Endodermal cell (in vitro differentiated cells): ENCODE measurements around the gene TRPM5. TPM values are rescaled to one million over a fixed set of nuclear protein-coding genes. Genes with fewer than 3 reads are reported as not detected.

ENCODE experiments used
- DNase-seq: peaks from one replicate; pipeline ENCODE4 v3.0.0-alpha.2; 2017
- H3K27ac ChIP-seq: 2 replicates; pipeline ENCODE4 v1.5.1; 2013; ENCODE audit warnings: mild to moderate bottlenecking, low read depth, low read length, moderate library complexity
- H3K27me3 ChIP-seq: 2 replicates; pipeline ENCODE4 v1.6.1; 2013; ENCODE audit warnings: mild to moderate bottlenecking, low read length, moderate library complexity; ENCODE audit not compliant: insufficient read depth, control insufficient read depth, poor library complexity, severe bottlenecking
- H3K36me3 ChIP-seq: 2 replicates; pipeline ENCODE4 v1.7.0; 2013; ENCODE audit warnings: mild to moderate bottlenecking, low read length, moderate library complexity; ENCODE audit not compliant: control insufficient read depth, insufficient read depth
- H3K4me1 ChIP-seq: one replicate; pipeline ENCODE4 v1.7.0; 2013; ENCODE audit warnings: low read length; ENCODE audit not compliant: control insufficient read depth, insufficient read depth
- H3K4me3 ChIP-seq: 2 replicates; pipeline ENCODE4 v1.5.1; 2013; ENCODE audit warnings: mild to moderate bottlenecking, low read length, moderate library complexity
- H3K9ac ChIP-seq: 2 replicates; pipeline ENCODE4 v1.6.1; 2013; ENCODE audit warnings: mild to moderate bottlenecking, low read length, moderate library complexity; ENCODE audit not compliant: poor library complexity, severe bottlenecking; ENCODE audit errors: extremely low read depth
- H3K9me3 ChIP-seq: 2 replicates; pipeline ENCODE4 v1.6.1; 2013; ENCODE audit warnings: mild to moderate bottlenecking, low read length, moderate library complexity; ENCODE audit not compliant: control insufficient read depth
- H3K27ac Mint-ChIP-seq: 2 replicates; pipeline ENCODE4 v1.8.0; 2020; ENCODE audit warnings: mixed read lengths
- H3K27me3 Mint-ChIP-seq: 2 replicates; pipeline ENCODE4 v1.8.0; 2021; ENCODE audit warnings: mild to moderate bottlenecking, mixed read lengths; ENCODE audit not compliant: insufficient read depth
- H3K36me3 Mint-ChIP-seq: 2 replicates; pipeline ENCODE4 v1.8.0; 2020; ENCODE audit warnings: low read depth, mixed read lengths
- H3K4me1 Mint-ChIP-seq: 2 replicates; pipeline ENCODE4 v1.8.0; 2020; ENCODE audit warnings: mixed read lengths
- H3K4me3 Mint-ChIP-seq: 2 replicates; pipeline ENCODE4 v1.8.0; 2020; ENCODE audit warnings: mild to moderate bottlenecking, moderate library complexity, mixed read lengths
- H3K9me3 Mint-ChIP-seq: 2 replicates; pipeline ENCODE4 v1.8.0; 2020; ENCODE audit warnings: mild to moderate bottlenecking, mixed read lengths
- CTCF ChIP-seq: fragments of 200-600 bp; sonication (generic); conservative IDR thresholded peaks from 2 replicates; pipeline ENCODE4 v1.5.0; 2021; ENCODE audit warnings: antibody characterized with exemption, mild to moderate bottlenecking
- WGBS, 2 experiments: methylation state at CpG; one replicate each; pipeline versions ENCODE4 v1.1.5 to v1.1.7; 2013; ENCODE audit warnings: missing lambda C conversion rate in 2 of 2, mixed read lengths in 1 of 2; ENCODE audit not compliant: insufficient coverage in 1 of 2, insufficient read length in 1 of 2; 5-methylcytosine and 5-hydroxymethylcytosine counted together
- long read RNA-seq, 4 experiments: library from polyadenylated mRNA in 2 of 4; library from RNA in 1 of 4; library from capped mRNA in 1 of 4; stranded (forward) in 3 of 4; unstranded in 1 of 4; transcript quantifications; one replicate each; pipeline ENCODE4 v2.0.0, GENCODE V29; 2020 to 2021; ENCODE audit warnings: inconsistent platforms in 1 of 4
- polyA plus RNA-seq, 2 experiments: library from polyadenylated mRNA; stranded (reverse); fragments of 50-300 nt; gene quantifications; one replicate each; pipeline ENCODE4 v1.2.3, GENCODE V29; 2013
- total RNA-seq, 2 donors: library from RNA; stranded (reverse); fragmentation: NEBNext Ultra II Directional in 1 of 2; extraction: Animal tissue kit (Norgen Biotek cat#: 25700) in 1 of 2; gene quantifications; 2 replicates in 1 of 2; 3 replicates in 1 of 2; pipeline ENCODE4 v1.2.1, GENCODE V29; 2021

TRPM5 gene, protein sequence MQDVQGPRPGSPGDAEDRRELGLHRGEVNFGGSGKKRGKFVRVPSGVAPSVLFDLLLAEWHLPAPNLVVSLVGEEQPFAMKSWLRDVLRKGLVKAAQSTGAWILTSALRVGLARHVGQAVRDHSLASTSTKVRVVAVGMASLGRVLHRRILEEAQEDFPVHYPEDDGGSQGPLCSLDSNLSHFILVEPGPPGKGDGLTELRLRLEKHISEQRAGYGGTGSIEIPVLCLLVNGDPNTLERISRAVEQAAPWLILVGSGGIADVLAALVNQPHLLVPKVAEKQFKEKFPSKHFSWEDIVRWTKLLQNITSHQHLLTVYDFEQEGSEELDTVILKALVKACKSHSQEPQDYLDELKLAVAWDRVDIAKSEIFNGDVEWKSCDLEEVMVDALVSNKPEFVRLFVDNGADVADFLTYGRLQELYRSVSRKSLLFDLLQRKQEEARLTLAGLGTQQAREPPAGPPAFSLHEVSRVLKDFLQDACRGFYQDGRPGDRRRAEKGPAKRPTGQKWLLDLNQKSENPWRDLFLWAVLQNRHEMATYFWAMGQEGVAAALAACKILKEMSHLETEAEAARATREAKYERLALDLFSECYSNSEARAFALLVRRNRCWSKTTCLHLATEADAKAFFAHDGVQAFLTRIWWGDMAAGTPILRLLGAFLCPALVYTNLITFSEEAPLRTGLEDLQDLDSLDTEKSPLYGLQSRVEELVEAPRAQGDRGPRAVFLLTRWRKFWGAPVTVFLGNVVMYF (N-terminal part only)
- total RNA-seq, result under 1 TPM; 0.11 TPM
- polyA plus RNA-seq (2013, experiment 1 of 2), result 0.18 TPM
- 0.08 TPM for polyA plus RNA-seq (2013, experiment 2 of 2)
- long read RNA-seq, experiment 1, result 0 reads
- long read RNA-seq, experiment 2, partial matches to known transcripts, result 0 of 1 reads
- long read RNA-seq, experiment 2, other reads (novel, unspliced or antisense), result 1 of 1 reads
- long read RNA-seq, experiment 3, partial matches to known transcripts, result 1 of 1 reads
- long read RNA-seq, experiment 3, other reads (novel, unspliced or antisense), result 0 of 1 reads
- long read RNA-seq, experiment 4, result 0 reads

GRCh38 chr11:2443881-2444820, at the start of gene TRPM5:
TSS of gene TRPM5 (minus strand) at chr11:2444514. CDS start at chr11:2423036, 21,478 bp downstream.
- no peaks in the 10 kb centered on the region for H3K4me1 Mint-ChIP-seq
- H3K4me3 ChIP-seq, result no peak within 1 kb of the TSS
- H3K9me3 ChIP-seq, result peaks cover 9% of the 10 kb centered on the region
- peaks cover 92% of the 10 kb centered on the region for H3K27me3 ChIP-seq
- peak; percentile 93 for DNase-seq
- H3K9ac ChIP-seq, result no peak within 1 kb of the TSS
- H3K9me3 Mint-ChIP-seq, result peaks cover 4% of the 10 kb centered on the region
- H3K36me3 Mint-ChIP-seq, result no peaks in the 10 kb centered on the region
- peaks cover 88% of the 10 kb centered on the region for H3K27me3 Mint-ChIP-seq
- peak; percentile 20 for TF ChIP-seq CTCF
- no peak within 1 kb of the TSS for H3K27ac Mint-ChIP-seq
- H3K4me3 Mint-ChIP-seq, result peak within 1 kb of the TSS; percentile 57
- H3K4me1 ChIP-seq, result no peaks in the 10 kb centered on the region
- H3K36me3 ChIP-seq, result no peaks in the 10 kb centered on the region
- 21 to 31% methylated on average over 21 to 55 of the region's 64 CpGs for WGBS, 2 experiments
- H3K27ac ChIP-seq, result no peak within 1 kb of the TSS

DNA sequence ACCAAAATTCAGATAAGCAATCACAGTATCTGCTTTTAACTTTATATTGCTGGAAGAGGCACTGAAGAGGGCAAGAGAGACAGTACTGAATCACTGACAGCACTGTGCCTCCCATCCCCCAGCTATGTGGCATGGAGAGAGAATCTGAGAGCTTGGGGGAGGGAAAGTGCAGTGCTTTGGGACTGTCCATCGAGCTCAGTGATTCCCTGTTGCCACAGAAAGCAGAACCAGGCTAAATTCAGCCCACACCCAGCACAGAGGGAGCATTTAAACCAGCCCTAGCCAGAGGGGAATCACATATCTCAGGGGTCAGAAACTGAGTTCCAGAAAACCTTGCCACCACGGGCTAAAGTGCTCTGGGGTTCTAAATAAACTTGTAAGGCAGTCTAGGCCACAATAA, 44.8 kb upstream of the TRPM5 start:
- DNase-seq, result no peak
- WGBS, 2 experiments, result 36 to 56% methylated on average over 1 to 2 of the region's 2 CpGs
- H3K27me3 Mint-ChIP-seq, result peaks cover 86% of the 10 kb centered on the region
- Histone ChIP-seq H3K4me3 (no peak overlapping the region), H3K36me3 (no peaks in the 10 kb centered on the region), H3K9ac (no peak overlapping the region), H3K9me3 (peaks cover 17% of the 10 kb centered on the region), H3K27ac (no peak overlapping the region), H3K27me3 (peaks cover 64% of the 10 kb centered on the region), H3K4me1 (no peaks in the 10 kb centered on the region)
- no peak overlapping the region for H3K4me3 Mint-ChIP-seq
- H3K9me3 Mint-ChIP-seq, result peaks cover 32% of the 10 kb centered on the region
- H3K36me3 Mint-ChIP-seq, result no peaks in the 10 kb centered on the region
- H3K4me1 Mint-ChIP-seq, result no peaks in the 10 kb centered on the region
- no peak for TF ChIP-seq CTCF
- no peak overlapping the region for H3K27ac Mint-ChIP-seq

- no peak overlapping the region for H3K4me3 ChIP-seq
- H3K27ac Mint-ChIP-seq, result no peak overlapping the region
- no peaks in the 10 kb centered on the region for H3K36me3 ChIP-seq
- H3K9ac ChIP-seq, result no peak overlapping the region
- peaks cover 28% of the 10 kb centered on the region for H3K9me3 Mint-ChIP-seq
- H3K4me3 Mint-ChIP-seq, result no peak overlapping the region
- H3K27ac ChIP-seq, result no peak overlapping the region
- no peaks in the 10 kb centered on the region for H3K4me1 ChIP-seq
- H3K27me3 ChIP-seq, result peaks cover 63% of the 10 kb centered on the region
- H3K9me3 ChIP-seq, result peaks cover 17% of the 10 kb centered on the region
- H3K27me3 Mint-ChIP-seq, result peaks cover 85% of the 10 kb centered on the region
- no peaks in the 10 kb centered on the region for H3K36me3 Mint-ChIP-seq
- H3K4me1 Mint-ChIP-seq, result no peaks in the 10 kb centered on the region
- DNase-seq, result no peak
- TF ChIP-seq CTCF, result no peak
These were observed 43.7 kb upstream of the TRPM5 start for GRCh38 chr11:2488004-2488403.
